Lower lobe of right lung (tissue), 2 donors: ENCODE results near the gene KAT6B. TPM values are rescaled to one million over a fixed set of nuclear protein-coding genes. Genes with fewer than 3 reads are reported as not detected.

Experiments used
- ATAC-seq, 2 donors: fragments of 200-7000 bp; cut with Tn5 transposase; one replicate each; pipeline ENCODE4 v1.9.1; 2020 to 2022; ENCODE audit warnings: mild to moderate bottlenecking in 2 of 2, moderate library complexity in 2 of 2
- DNase-seq: peaks from one replicate; pipeline ENCODE4 v3.0.0-alpha.2; 2020
- H3K27ac ChIP-seq: fragments of 200-600 bp; one replicate; pipeline ENCODE4 v1.8.0; 2022
- H3K27me3 ChIP-seq: fragments of 200-600 bp; one replicate; pipeline ENCODE4 v1.8.0; 2022; ENCODE audit warnings: low read depth
- H3K36me3 ChIP-seq: fragments of 200-600 bp; one replicate; pipeline ENCODE4 v1.8.0; 2022; ENCODE audit warnings: mild to moderate bottlenecking
- H3K4me1 ChIP-seq: fragments of 200-600 bp; one replicate; pipeline ENCODE4 v1.8.0; 2022
- H3K4me3 ChIP-seq: fragments of 200-600 bp; one replicate; pipeline ENCODE4 v1.8.0; 2022; ENCODE audit warnings: mild to moderate bottlenecking
- H3K9me3 ChIP-seq: fragments of 200-600 bp; one replicate; pipeline ENCODE4 v1.8.0; 2022
- CTCF ChIP-seq: fragments of 200-600 bp; IDR thresholded peaks from one replicate; pipeline ENCODE4 v1.8.0; 2022; ENCODE audit warnings: antibody characterized with exemption, mild to moderate bottlenecking
- intact Hi-C: fragments of 100-400 bp; cut with DNase I; formaldehyde crosslinking; loops from one replicate; pipeline ENCODE4 v1.11.0; 2022
- total RNA-seq: library from RNA; stranded (reverse); fragmentation: NEBNext Ultra II Directional; extraction: Animal tissue kit (Norgen Biotek cat#: 25700); gene quantifications from one replicate; pipeline ENCODE4 v1.2.1, GENCODE V29; 2021
- donor health status: DM: no; HTN: yes; CAD: no; lungs with severe emphysema.

Gene KAT6B
- total RNA-seq, 1 donor from 2014 or later, result 46.3 TPM

- peaks cover 39% of the 10 kb centered on the region for H3K4me1 ChIP-seq
- intact Hi-C loops, result no loop called here
- no peaks in the 10 kb centered on the region for H3K36me3 ChIP-seq
- no peak for TF ChIP-seq CTCF
- H3K4me3 ChIP-seq, result no peak overlapping the region
- H3K27me3 ChIP-seq, result no peaks in the 10 kb centered on the region
- no peak for ATAC-seq
- DNase-seq, result peak; percentile 70
- peak overlapping the region; percentile 69 for H3K27ac ChIP-seq
- no peaks in the 10 kb centered on the region for H3K9me3 ChIP-seq
These were observed 4.9 kb upstream of the KAT6B start for GRCh38 chr10:74821501-74821900.

GRCh38 chr10:74822101-74822500, 4.3 kb upstream of the KAT6B start:
- no peak for ATAC-seq
- intact Hi-C loops, result no loop called here

DNA sequence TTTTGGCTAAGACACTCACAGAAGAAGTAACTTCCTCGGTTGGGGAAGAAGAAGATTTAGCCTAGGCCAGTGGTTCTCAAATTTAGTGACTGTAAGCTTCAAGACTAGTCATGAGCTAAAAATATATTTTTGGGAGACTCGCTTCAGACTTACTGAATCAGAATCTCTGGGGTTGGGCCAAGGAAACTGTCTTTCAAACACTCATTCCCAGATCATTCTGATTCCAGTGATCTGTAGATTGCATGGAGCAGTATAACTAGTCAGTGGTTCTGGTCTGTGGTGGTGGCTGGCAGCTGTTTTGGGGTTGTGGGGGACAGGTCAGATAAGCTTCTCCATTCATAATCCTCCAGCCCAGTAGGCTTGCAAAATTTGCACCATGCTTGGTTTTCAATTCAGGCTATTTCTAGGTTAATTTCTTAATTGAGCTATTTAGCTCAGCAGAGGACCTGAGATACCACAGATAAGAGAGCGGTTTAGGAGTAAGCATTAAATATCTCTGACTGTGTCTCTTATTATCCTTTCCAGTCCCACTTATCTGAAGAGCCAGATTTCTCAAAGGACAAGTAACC, 3.8 kb upstream of the KAT6B start:
- no peak for TF ChIP-seq CTCF

More at GRCh38 chr10:74822101-74822500, 4.3 kb upstream of the KAT6B start:
- no peak overlapping the region for H3K4me3 ChIP-seq
- TF ChIP-seq CTCF, result no peak
- H3K36me3 ChIP-seq, result no peaks in the 10 kb centered on the region
- H3K9me3 ChIP-seq, result no peaks in the 10 kb centered on the region
- no peaks in the 10 kb centered on the region for H3K27me3 ChIP-seq
- peak overlapping the region; percentile 69 for H3K27ac ChIP-seq
- no peak for DNase-seq
- H3K4me1 ChIP-seq, result peaks cover 39% of the 10 kb centered on the region

DNA sequence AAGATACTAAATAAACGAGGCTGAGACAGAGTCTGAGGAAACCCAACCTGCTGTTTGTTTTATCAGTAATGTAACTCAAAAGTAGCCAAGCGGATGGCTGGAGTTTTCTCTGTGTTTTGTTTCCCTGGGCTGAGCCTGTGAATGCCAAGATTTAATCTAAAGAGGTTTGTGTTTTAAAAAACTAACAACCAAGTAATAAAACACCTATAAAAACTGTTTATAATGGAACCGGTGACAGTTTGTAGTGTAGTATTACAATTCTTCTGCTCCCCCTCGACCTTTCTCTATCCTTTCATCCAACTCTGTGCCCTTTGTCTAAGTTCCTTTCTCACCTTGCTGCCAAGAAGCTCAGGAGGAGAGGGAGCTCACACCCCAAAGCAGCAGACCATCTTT, 2.6 kb upstream of the KAT6B start:
- H3K27me3 ChIP-seq, result no peaks in the 10 kb centered on the region
- H3K4me1 ChIP-seq, result peaks cover 53% of the 10 kb centered on the region
- H3K36me3 ChIP-seq, result no peaks in the 10 kb centered on the region
- H3K4me3 ChIP-seq, result no peak overlapping the region
- intact Hi-C loops, result no loop called here
- no peak for DNase-seq
- H3K9me3 ChIP-seq, result no peaks in the 10 kb centered on the region
- no peak for ATAC-seq
- TF ChIP-seq CTCF, result no peak
- H3K27ac ChIP-seq, result peak overlapping the region; percentile 86

More for the DNA sequence above, 3.8 kb upstream of the KAT6B start:
- no peaks in the 10 kb centered on the region for H3K9me3 ChIP-seq
- no peaks in the 10 kb centered on the region for H3K27me3 ChIP-seq
- DNase-seq, result no peak
- H3K27ac ChIP-seq, result peak overlapping the region; percentile 69
- ATAC-seq, result no peak
- H3K4me3 ChIP-seq, result no peak overlapping the region
- no peaks in the 10 kb centered on the region for H3K36me3 ChIP-seq
- intact Hi-C loops, result no loop called here
- H3K4me1 ChIP-seq, result peaks cover 43% of the 10 kb centered on the region

DNA sequence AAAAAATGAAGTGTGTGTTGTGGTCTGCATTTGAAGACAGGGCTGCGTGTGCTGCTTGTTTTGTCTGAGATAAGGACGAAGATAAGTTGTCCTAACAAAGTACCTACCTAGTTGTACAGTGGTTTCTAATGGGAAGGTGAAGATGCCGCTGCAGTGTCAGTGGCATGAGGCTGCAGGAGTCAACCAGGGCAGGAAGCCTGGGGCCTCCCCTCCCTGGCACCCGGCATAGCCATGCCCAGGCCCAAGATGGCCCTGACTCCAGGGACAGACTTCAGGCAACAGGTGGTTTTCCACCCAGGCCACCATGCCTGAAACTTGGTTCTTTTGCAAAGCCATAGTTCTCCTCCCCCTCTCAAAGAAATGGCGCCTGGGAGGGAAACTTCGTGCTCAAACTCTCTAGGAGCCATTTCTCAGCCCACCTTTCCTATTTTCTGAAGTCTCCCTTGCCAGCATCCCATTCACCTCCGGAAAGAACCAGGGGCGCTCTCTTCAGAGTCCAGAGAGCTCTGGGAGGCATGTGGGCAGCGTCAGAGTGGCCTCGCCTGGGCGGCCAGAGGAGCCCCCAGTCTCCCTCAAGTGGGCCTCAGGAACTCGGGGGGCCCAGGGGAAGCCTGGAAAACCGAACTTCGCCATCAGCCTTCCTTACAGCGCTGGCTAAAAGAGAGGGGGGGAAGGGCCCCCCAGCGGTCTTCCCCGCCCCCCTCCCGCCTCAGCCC, 2.1 kb upstream of the KAT6B start:
- intact Hi-C loops, result no loop called here
- Histone ChIP-seq H3K27ac (peak overlapping the region; percentile 86), H3K9me3 (no peaks in the 10 kb centered on the region), H3K4me3 (peak overlapping the region; percentile 97), H3K4me1 (peaks cover 55% of the 10 kb centered on the region), H3K27me3 (no peaks in the 10 kb centered on the region), H3K36me3 (no peaks in the 10 kb centered on the region)
- no peak for TF ChIP-seq CTCF
- ATAC-seq, result no peak
- no peak for DNase-seq
